PC-3 (cell line): ENCODE data around the gene UPB1. TPM values are rescaled to one million over a fixed set of nuclear protein-coding genes. Genes with fewer than 3 reads are reported as not detected.

Source experiments
- ATAC-seq: fragments of 200-7000 bp; cut with Tn5 transposase; 2 replicates; pipeline ENCODE4 v1.9.1; 2020; ENCODE audit warnings: mild to moderate bottlenecking, moderate library complexity
- BruUV-seq: library from RNA; stranded (reverse); fragments of 400-500 nt; replicated peaks from 2 replicates; lab custom pipeline; 2021; lab: Mats Ljungman, UMichigan
- CTCF ChIA-PET: fragments of 300-600 bp; sonication (Branson Sonifier 250); formaldehyde crosslinking; loops from one replicate; lab custom pipeline; 2022; ENCODE audit warnings: antibody characterized with exemption; lab: Charles Lee
- POLR2A ChIA-PET: fragments of 300-600 bp; sonication (Branson Sonifier 250); formaldehyde crosslinking; loops from one replicate; lab custom pipeline; 2022; ENCODE audit warnings: antibody characterized with exemption; ENCODE audit not compliant: unreplicated experiment; lab: Charles Lee
- DNase-seq: peaks from one replicate; pipeline ENCODE4 v3.0.0-alpha.2; 2015
- H2AFZ ChIP-seq: fragments of 300-600 bp; sonication (generic); 2 replicates; pipeline ENCODE4 v1.6.0; 2016; ENCODE audit warnings: antibody characterized with exemption, low read length
- H3F3A ChIP-seq: fragments of 300-600 bp; sonication (generic); one replicate; pipeline ENCODE4 v1.6.0; 2017; ENCODE audit warnings: antibody characterized with exemption, low read length, control low read depth, mild to moderate bottlenecking; ENCODE audit not compliant: unreplicated experiment
- H3K27ac ChIP-seq: fragments of 300-600 bp; sonication (generic); 2 replicates; pipeline ENCODE4 v1.5.1; 2016; ENCODE audit warnings: mild to moderate bottlenecking, low read length
- H3K27me3 ChIP-seq: fragments of 300-600 bp; sonication (generic); 2 replicates; pipeline ENCODE4 v1.6.1; 2016; ENCODE audit warnings: low read length, mixed read lengths
- H3K36me3 ChIP-seq: fragments of 300-600 bp; sonication (generic); 2 replicates; pipeline ENCODE4 v1.6.1; 2016; ENCODE audit warnings: low read depth, mixed run types, low read length, mixed read lengths
- H3K4me1 ChIP-seq: fragments of 300-600 bp; sonication (generic); 2 replicates; pipeline ENCODE4 v1.5.1; 2016; ENCODE audit warnings: low read length; ENCODE audit not compliant: insufficient read depth
- H3K4me2 ChIP-seq: fragments of 300-600 bp; sonication (generic); 2 replicates; pipeline ENCODE4 v1.6.0; 2016; ENCODE audit warnings: low read length
- H3K4me3 ChIP-seq: fragments of 300-600 bp; sonication (generic); 2 replicates; pipeline ENCODE4 v1.5.1; 2016; ENCODE audit warnings: mild to moderate bottlenecking, low read length, mixed read lengths
- H3K79me2 ChIP-seq: fragments of 300-600 bp; sonication (generic); 2 replicates; pipeline ENCODE4 v1.6.1; 2017; ENCODE audit warnings: low read length, mixed read lengths
- H3K9ac ChIP-seq: fragments of 300-600 bp; sonication (generic); 2 replicates; pipeline ENCODE4 v1.6.0; 2016; ENCODE audit warnings: mild to moderate bottlenecking, low read length
- H3K9me2 ChIP-seq: fragments of 300-600 bp; sonication (generic); replicated peaks from 2 replicates; pipeline ENCODE4 v1.6.1; 2016; ENCODE audit warnings: mixed run types, low read length, mixed read lengths
- H3K9me3 ChIP-seq: fragments of 300-600 bp; sonication (generic); 2 replicates; pipeline ENCODE4 v1.6.1; 2016; ENCODE audit warnings: low read length, mixed read lengths
- H4K20me1 ChIP-seq: fragments of 300-600 bp; sonication (generic); 2 replicates; pipeline ENCODE4 v1.6.1; 2016; ENCODE audit warnings: low read length, mixed read lengths
- EZH2 ChIP-seq: fragments of 300-600 bp; sonication (generic); IDR thresholded peaks from one replicate; pipeline ENCODE4 v1.6.1; 2017; ENCODE audit warnings: antibody characterized with exemption, mild to moderate bottlenecking, low read length; ENCODE audit not compliant: unreplicated experiment
- EZH2phosphoT487 ChIP-seq: fragments of 300-600 bp; sonication (generic); IDR thresholded peaks from 2 replicates; pipeline ENCODE4 v1.6.1; 2018; ENCODE audit warnings: mild to moderate bottlenecking, antibody characterized with exemption, low read length, borderline replicate concordance
- intact Hi-C: fragments of 100-400 bp; cut with micrococcal nuclease; formaldehyde crosslinking; loops from 2 replicates; pipeline ENCODE4 v1.9.0; 2023
- total RNA-seq: library from RNA; depleted of rRNA; stranded (reverse); fragments of >200 nt; gene quantifications from 2 replicates; pipeline ENCODE4 v1.2.3, GENCODE V29; 2014
- TF ChIP-seq, protein P1 (sequence below): fragments of 300-600 bp; sonication (generic); conservative IDR thresholded peaks from 2 replicates; pipeline ENCODE4 v1.5.1; 2017; ENCODE audit warnings: antibody characterized with exemption, low read depth, mild to moderate bottlenecking, low read length

UPB1 gene
- total RNA-seq, 1 experiment from 2014 or later: 0.29 TPM

DNA sequence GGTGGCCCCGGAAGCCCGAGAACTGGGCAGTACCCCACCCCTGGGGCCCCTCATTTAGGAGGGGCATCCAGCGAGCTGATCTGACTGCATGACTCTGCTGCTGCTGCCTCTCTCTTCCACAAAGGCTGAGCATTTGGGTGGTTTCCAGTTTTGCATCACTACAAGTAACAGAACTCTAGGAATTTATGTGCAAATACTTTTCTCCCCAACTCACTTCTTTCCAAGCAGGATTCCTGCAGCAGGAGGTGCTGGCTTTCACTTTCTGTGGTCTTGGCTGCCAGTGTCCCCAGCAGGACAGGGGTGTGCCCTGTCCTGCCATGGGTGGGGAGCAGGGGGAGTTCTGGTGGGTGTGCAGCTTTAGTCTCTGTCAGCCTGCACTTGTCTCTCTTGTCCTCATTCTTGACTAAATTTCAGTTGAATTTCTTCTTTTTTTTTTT is 21.2 kb downstream of the UPB1 start:
- Histone ChIP-seq H3K27ac (no peak overlapping the region), H3K4me1 (no peaks in the 10 kb centered on the region), H3F3A (no peaks in the 10 kb centered on the region), H3K27me3 (no peaks in the 10 kb centered on the region), H3K36me3 (no peaks in the 10 kb centered on the region), H3K4me2 (no peak overlapping the region), H2AFZ (no peak overlapping the region), H3K9ac (no peak overlapping the region), H3K79me2 (no peaks in the 10 kb centered on the region), H4K20me1 (no peaks in the 10 kb centered on the region), H3K9me2 (no peaks in the 10 kb centered on the region), H3K9me3 (no peaks in the 10 kb centered on the region), H3K4me3 (no peak overlapping the region)
- DNase-seq: peak; percentile 16
- TF ChIP-seq EZH2phosphoT487 (no peak), EZH2 (no peak)
- TF ChIP-seq, protein P1, sequence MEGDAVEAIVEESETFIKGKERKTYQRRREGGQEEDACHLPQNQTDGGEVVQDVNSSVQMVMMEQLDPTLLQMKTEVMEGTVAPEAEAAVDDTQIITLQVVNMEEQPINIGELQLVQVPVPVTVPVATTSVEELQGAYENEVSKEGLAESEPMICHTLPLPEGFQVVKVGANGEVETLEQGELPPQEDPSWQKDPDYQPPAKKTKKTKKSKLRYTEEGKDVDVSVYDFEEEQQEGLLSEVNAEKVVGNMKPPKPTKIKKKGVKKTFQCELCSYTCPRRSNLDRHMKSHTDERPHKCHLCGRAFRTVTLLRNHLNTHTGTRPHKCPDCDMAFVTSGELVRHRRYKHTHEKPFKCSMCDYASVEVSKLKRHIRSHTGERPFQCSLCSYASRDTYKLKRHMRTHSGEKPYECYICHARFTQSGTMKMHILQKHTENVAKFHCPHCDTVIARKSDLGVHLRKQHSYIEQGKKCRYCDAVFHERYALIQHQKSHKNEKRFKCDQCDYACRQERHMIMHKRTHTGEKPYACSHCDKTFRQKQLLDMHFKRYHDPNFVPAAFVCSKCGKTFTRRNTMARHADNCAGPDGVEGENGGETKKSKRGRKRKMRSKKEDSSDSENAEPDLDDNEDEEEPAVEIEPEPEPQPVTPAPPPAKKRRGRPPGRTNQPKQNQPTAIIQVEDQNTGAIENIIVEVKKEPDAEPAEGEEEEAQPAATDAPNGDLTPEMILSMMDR: no peak
- BruUV-seq: no TSS peak
- ChIA-PET POLR2A (no interaction called here), CTCF (no interaction called here)
- ATAC-seq: no peak
- intact Hi-C loops: no loop called here

- no peak overlapping the region for H3K4me3 ChIP-seq
- no peaks in the 10 kb centered on the region for H3K79me2 ChIP-seq
- no peak overlapping the region for H3K27ac ChIP-seq
- no peaks in the 10 kb centered on the region for H3K36me3 ChIP-seq
- H4K20me1 ChIP-seq: no peaks in the 10 kb centered on the region
- TF ChIP-seq, protein P1: no peak
- TF ChIP-seq EZH2 (no peak), EZH2phosphoT487 (no peak)
- no peak overlapping the region for H2AFZ ChIP-seq
- no peaks in the 10 kb centered on the region for H3K9me3 ChIP-seq
- CTCF ChIA-PET: no interaction called here
- no peak overlapping the region for H3K9ac ChIP-seq
- POLR2A ChIA-PET: no interaction called here
- no peaks in the 10 kb centered on the region for H3K9me2 ChIP-seq
- H3K4me1 ChIP-seq: no peaks in the 10 kb centered on the region
- no peak overlapping the region for H3K4me2 ChIP-seq
- H3K27me3 ChIP-seq: no peaks in the 10 kb centered on the region
- intact Hi-C loops: no loop called here
- ATAC-seq (no peak), DNase-seq (no peak)
- no peaks in the 10 kb centered on the region for H3F3A ChIP-seq
- BruUV-seq: no TSS peak
These were observed 22.3 kb downstream of the UPB1 start for GRCh38 chr22:24517446-24517845.

GRCh38 chr22:24518228-24518627 is 23.1 kb downstream of the UPB1 start:
- Histone ChIP-seq H3K4me2 (no peak overlapping the region), H3K9me3 (no peaks in the 10 kb centered on the region), H3K27ac (no peak overlapping the region), H3K79me2 (no peaks in the 10 kb centered on the region), H4K20me1 (no peaks in the 10 kb centered on the region), H2AFZ (no peak overlapping the region), H3F3A (no peaks in the 10 kb centered on the region), H3K36me3 (no peaks in the 10 kb centered on the region), H3K4me1 (no peaks in the 10 kb centered on the region), H3K4me3 (no peak overlapping the region), H3K9ac (no peak overlapping the region), H3K9me2 (no peaks in the 10 kb centered on the region), H3K27me3 (no peaks in the 10 kb centered on the region)
- BruUV-seq: no TSS peak
- no peak for TF ChIP-seq EZH2
- TF ChIP-seq EZH2phosphoT487: no peak
- CTCF ChIA-PET: no interaction called here
- no peak for DNase-seq
- ATAC-seq: no peak
- POLR2A ChIA-PET: no interaction called here
- intact Hi-C loops: no loop called here
